Renal cortex interstitium (tissue), 11 donors: ENCODE data around the gene PAQR5. TPM values are rescaled to one million over a fixed set of nuclear protein-coding genes. Genes with fewer than 3 reads are reported as not detected.
"Not testable (repeated sequence)": the region's sequence is repeated elsewhere in the genome, so short reads cannot be mapped to it uniquely, and the experiment has no call there.

Experiments used
- DNase-seq, 11 donors: peaks; one replicate each; pipeline ENCODE4 v3.0.0-alpha.2; 2013; ENCODE audit warnings: low read depth in 9 of 11, low spot score in 4 of 11; ENCODE audit errors: extremely low read depth in 1 of 11
- polyA plus RNA-seq, 3 donors: library from polyadenylated mRNA; unstranded; fragments of 120-200 nt; gene quantifications; one replicate each; pipeline ENCODE4 v1.2.1, GENCODE V29; 2013; ENCODE audit not compliant: insufficient read length in 3 of 3

PAQR5 gene
- polyA plus RNA-seq, 3 donors = 24.9 to 36.2 (median 27.0) TPM

DNA sequence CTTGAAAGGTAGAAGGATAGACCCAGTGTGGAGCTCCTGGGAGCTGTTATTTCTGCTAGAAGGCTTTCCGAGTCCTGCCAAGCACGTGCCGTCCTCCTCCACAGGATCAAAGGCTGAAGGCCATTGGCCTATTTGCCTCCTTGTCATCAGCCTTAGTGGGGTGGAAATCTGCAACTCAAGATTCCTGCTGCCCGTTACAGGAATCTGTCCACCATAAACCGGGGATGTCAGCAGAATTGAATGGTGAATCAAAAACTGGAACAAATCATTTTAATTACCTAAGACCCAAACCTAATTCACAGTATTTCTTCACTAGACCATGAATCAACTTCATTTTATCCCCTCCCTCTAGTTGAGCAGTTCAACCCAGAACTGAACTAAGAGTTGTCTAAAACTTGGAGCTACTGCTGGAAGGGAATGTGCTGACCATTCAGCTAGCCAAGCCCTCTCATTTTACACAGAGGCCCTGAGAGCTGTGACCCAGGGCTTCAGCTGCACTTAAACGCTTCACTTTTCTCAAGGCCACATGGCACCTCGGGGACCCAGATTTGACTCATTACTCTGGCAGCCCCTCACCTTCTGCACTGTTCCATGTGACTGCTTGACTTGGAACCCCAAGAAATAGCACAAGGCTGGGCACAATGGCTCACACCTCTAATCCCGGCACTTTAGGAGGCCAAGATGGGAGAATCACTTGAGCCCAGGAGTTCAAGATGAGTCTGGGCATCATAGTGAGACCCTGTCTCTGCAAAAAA lies 78.7 kb downstream of the PAQR5 start:
- peak in 7 of 11 donors; percentile 25 to 65 (median 44) for DNase-seq

DNA sequence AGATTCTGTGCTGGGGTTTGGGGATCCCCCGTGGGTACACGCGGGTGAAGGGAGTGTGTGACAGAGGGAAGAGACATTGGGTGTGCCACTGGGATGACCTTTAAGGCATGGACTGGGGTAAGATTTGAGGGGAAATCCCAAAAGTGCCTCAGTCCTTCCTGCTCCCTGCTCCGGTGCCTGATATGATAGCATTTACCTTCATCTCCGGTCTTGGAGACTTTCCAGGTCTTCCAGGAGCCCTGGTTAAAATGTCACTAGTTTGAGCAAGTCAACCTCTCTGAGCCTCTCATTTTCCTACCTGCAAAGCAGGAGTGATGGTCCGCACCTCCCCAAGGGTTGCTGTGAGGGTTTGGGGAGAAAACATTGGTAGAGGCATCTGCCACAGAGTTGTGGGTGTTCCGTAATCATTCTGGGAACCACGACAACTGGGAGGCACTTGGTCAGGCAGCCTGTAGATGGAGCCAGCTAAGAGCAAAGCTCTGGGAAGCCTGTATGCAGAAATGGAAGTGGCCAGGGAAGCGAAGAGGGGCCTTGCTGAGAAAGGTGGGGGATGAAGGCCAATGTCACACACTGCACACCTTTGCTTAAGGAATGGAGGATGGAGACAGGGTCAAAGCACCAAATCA lies 81.5 kb downstream of the PAQR5 start:
- no peak for DNase-seq

GRCh38 chr15:69380726-69381105 lies 82.0 kb downstream of the PAQR5 start:
- DNase-seq = no peak

- not testable (repeated sequence) for DNase-seq
Observed at GRCh38 chr15:69382176-69382575, 83.5 kb downstream of the PAQR5 start.

- DNase-seq = not testable (repeated sequence)
Observed at GRCh38 chr15:69384066-69384465, 85.4 kb downstream of the PAQR5 start.

GRCh38 chr15:69384626-69385598 lies 86.2 kb downstream of the PAQR5 start:
- DNase-seq = no peak

DNA sequence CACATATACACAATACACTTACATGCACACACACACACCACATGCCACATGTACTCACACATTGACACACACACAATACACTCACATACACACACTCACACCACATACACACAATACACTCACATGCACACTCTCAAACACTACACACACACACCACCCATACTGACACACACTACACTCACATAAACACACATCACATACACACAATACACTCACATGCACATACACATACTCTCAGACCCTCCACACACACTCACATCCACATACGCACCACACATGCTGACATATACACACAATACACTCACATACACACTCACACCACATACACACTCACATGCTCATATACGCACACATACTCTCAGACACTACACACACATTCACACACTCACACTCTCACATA lies 87.1 kb downstream of the PAQR5 start:
- DNase-seq = no peak

DNA sequence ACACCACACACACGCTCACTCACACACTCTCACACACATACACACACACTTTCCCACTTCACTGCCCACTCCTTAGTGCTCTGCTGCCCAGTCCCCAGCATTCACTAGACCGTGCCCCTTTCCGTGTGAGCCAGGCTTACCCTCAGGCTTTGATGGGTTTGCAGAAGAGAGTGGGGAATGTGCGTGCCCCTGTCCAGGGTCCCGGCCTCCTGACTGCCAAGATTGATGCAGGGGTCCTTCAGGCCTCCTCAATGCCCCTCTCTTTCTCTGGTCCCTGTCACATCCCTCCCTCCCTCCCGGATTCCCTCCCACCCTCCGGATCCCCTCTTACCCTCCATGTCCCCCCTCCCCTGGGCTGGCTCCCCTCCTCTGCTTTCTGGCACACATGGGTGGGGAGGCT lies 87.6 kb downstream of the PAQR5 start:
- DNase-seq = no peak

DNA sequence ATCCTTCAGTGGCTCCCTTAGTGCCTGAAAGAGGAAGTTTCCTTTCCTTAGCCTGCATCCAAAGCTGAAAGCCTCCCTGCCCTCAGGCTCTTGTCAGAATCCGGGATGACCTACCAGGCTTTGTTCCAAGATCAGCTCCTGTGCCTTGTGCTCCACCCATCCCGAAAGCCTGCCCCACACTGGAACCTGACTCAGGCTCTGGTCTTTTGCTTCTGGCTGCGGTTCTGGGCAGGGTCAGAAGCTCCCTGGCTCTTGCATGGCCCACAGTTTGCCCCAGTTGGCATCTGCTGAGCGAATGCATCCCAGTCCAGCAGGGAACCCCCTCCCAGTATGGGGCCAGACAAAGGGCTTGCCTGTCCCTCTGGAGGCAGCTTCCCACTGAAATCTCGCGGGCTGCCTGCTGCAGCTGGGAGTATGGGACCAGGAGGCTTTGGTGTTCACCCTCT lies 89.6 kb downstream of the PAQR5 start:
- no peak for DNase-seq

DNA sequence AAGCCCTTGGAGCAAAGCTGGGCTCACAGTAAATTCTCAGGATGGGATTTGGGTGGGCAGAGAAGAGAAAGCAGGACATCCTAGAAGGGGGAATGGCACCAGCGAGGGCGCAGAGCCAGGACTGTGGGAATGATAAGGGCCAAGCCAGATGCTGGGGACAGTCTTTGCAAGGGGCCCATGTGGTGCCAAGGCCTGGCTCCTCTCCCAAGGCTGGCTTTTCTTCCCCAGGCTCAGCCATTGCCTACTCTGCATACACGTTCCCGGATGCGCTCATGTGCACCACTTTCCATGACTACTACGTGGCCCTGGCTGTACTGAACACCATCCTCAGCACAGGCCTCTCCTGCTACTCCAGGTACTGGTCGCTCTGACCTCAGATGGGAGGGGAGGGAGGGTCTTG lies 90.7 kb downstream of the PAQR5 start:
- no peak for DNase-seq

DNA sequence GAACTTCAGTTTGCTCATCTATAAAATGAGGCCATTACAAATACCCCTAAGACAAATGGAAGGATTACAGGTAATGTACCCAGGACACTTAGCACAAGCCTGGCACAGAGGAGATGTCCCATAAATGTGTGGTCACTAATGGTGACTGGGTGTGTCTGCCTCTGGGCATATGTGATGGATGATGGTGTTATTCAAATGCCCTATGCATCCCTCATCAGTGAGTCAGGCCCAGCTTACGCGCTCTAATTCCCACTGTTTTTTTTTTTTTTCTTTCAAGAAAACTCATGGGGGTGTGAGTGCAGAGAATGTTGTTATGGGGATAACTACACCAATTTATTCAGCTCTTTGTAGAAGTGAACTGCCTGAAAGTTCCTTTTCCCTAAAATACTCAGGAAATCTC lies 91.9 kb downstream of the PAQR5 start:
- DNase-seq = no peak

DNA sequence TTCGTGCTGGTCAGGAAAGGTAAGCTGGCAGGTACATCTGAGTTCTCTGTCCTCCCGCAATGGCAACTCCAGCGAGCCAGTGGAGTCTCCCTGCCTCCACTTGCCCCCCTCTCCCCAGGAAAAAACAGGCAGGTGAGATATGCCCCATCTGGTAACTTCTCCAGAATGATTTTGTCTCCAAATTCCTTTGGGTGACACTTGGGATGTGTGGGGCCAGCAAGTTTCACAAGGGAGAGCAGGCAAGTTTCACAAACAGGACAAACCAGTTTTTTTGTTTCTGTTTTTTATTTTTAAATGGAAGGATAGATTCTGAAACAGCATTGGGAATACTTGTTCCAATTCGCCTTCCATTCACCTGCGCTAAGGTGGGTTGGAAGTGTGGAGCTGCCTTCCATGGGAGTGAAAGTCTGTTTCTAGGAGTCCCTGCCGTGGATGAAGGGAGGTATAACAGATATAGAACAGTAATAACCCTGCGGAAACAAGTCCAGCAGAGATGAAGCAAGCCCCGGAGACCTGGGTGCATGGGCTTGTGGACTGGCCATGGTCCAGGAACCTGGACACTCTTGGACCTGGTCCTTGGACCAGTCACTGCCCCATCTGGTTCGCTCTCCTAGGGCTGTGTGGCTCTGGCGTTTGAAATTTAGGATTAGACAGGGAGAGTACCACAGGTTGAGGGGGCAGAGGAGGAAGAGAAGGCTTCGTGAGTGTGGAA lies 92.5 kb downstream of the PAQR5 start:
- DNase-seq = peak in 1 of 11 donors; percentile 17

DNA sequence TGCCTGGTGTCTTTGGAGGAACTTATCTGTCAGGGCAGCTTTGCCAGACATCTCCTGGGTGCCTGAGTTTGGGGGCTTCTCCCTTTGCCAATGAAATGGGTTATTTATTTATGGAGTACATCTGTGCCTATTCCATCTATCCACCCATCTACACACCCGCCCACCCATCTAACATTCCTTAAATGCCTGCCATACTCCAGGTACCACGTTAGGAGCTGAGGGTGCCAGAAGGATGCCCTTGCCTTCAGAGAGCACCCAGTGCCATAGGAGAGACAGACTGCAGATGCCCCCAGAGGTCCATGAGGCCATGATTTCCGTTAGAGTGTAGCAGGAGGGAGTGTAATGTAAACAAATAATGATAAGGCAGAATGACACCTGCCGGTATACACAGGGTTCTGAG lies 93.6 kb downstream of the PAQR5 start:
- DNase-seq = no peak

DNA sequence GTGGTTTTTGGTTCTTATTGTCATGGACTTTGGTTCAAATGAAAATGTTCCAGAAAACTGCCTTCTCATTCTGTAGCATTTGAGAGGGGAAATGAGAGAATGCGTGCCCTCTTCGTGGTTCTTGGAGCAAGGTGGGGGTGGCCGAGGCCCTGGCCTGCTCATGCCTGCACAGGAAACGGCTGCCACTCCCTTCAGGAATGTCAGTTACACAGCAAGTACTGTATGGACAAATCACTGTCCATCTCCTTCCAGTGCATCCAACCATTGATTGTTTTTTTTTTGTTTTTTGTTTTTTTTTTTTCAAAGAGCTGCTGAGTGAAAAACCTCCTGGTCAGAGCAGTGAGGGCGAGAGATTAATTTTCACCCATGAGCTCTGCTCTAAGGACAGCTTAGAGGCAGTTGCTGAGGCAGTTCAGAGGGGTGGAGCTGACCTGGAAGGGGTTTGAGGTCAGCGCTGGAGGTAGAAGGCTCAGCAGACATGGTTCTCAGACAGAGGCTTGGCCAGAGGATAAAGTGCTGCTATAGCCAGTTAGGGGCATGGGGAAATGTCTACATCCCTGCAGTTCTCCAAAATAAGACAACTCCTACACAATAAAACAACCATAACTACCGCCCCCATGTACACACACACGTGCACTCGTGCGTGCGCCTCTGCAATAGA lies 95.2 kb downstream of the PAQR5 start:
- peak in 1 of 11 donors; percentile 14 for DNase-seq

DNA sequence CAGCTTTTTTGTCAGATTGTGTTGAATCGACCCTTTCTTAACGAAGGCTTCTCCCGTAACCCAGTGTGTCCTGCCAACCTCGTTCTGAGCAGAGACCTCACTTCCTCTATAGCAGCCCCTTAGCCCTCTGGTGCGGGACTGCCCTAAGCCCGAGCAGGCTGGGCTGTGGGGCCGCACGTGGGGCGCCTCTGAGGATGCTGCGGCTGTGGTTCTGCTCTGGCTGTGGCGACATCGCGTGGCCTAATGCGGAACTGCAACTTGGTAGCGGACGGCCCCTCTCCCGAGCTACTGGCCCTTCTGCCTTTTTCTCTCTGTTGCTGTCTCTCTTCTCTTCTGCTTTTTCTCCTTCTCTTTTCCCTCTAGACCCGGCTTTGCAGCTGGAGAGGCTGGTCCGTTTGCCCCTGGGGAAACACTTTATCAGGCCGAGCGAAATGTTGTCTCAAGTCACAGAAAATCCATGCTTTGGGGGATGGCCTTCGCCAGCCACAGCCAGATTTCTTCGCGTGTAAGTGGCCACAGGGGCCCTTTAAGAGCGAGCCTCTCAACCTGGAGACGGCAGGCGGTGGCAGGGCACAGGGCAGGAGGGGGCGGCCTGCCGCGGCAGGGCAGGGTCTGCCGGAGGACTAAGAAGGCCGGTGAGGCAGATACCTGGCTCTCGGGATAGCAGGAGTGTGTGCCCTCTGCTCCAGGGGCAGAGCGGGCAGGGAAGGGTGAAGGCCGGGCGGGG lies 96.0 kb downstream of the PAQR5 start:
- peak in 10 of 11 donors; percentile 36 to 76 (median 72) for DNase-seq

DNA sequence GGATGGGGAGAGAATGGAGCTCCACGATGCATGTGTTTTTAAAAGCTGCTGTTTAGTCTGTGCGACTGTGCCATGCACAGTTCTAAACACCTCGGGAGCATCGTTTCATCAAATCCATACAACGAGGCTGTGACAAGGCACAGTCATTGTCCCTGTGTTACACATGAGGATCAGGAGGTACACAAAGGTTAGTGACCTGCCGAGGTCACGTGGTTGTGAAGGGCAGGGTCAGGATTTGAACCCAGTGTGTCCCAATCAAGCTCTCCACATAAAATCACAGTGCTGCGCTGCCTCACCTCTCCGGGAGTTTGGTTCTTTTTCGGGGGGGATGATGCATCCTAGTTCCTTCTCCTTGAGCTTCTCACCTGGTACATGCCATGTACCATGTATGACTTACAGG lies 96.7 kb downstream of the PAQR5 start:
- no peak for DNase-seq

GRCh38 chr15:69395991-69396390 lies 97.3 kb downstream of the PAQR5 start:
- no peak for DNase-seq

- DNase-seq = no peak
Observed at GRCh38 chr15:69398491-69398891, 99.8 kb downstream of the PAQR5 start.
